Pancreas (tissue), 10 donors: ENCODE measurements around the gene PEPD. TPM values are rescaled to one million over a fixed set of nuclear protein-coding genes. Genes with fewer than 3 reads are reported as not detected.
A peak's percentile ranks its signal among the peaks of the same experiment; 100 is the strongest.

ENCODE experiments used
- ATAC-seq, 4 donors: fragments of 200-7000 bp; cut with Tn5 transposase; one replicate each; pipeline versions ENCODE4 v1.8.0 to v1.9.1; 2020; ENCODE audit warnings: mild to moderate bottlenecking in 4 of 4, moderate library complexity in 4 of 4
- DNase-seq, 6 donors: peaks; one replicate each; pipeline ENCODE4 v3.0.0-alpha.2; 2020
- FAIRE-seq: peaks from 2 replicates; lab custom pipeline; 2012; peaks lifted over from hg19 to GRCh38; lab: Jason Lieb, UNC
- H3K27ac ChIP-seq, 4 donors: fragments of 200-600 bp; sonication (generic); 1 replicate in 3 of 4; 2 replicates in 1 of 4; pipeline versions ENCODE4 v1.5.0 to v1.8.0; 2020
- H3K27me3 ChIP-seq, 4 donors: fragments of 200-600 bp; one replicate each; pipeline ENCODE4 v1.8.0; 2021
- H3K36me3 ChIP-seq, 3 donors: fragments of 200-600 bp; sonication (generic) in 1 of 3; one replicate each; pipeline versions ENCODE4 v1.5.0 to v1.8.0; 2020 to 2021
- H3K4me1 ChIP-seq, 3 donors: fragments of 200-600 bp; one replicate each; pipeline ENCODE4 v1.8.0; 2021
- H3K4me3 ChIP-seq, 4 donors: fragments of 200-600 bp; sonication (generic) in 2 of 4; one replicate each; pipeline versions ENCODE4 v1.5.0 to v1.8.0; 2020 to 2021
- H3K9me3 ChIP-seq, 4 donors: fragments of 200-600 bp; one replicate each; pipeline ENCODE4 v1.8.0; 2021
- CTCF ChIP-seq, 4 donors: fragments of 200-600 bp; sonication (generic) in 3 of 4; IDR thresholded peaks; one replicate each; pipeline versions ENCODE4 v1.5.0 to v1.8.0; 2021; ENCODE audit warnings: antibody characterized with exemption in 4 of 4
- WGBS, 2 donors: extraction: QIAGEN DNeasy Blood & Tissue Kit; methylation state at CpG; one replicate each; pipeline ENCODE4 v1.1.7; 2013; 5-methylcytosine and 5-hydroxymethylcytosine counted together
- intact Hi-C, 3 donors: fragments of 100-400 bp; cut with DNase I; formaldehyde crosslinking; loops; one replicate each; pipeline versions ENCODE4 v1.11.1 to v1.14.2; 2022
- polyA plus RNA-seq, 2 donors: library from polyadenylated mRNA; stranded (reverse); fragments of 200-250 nt; gene quantifications; one replicate each; pipeline ENCODE4 v1.2.3, GENCODE V29; 2013
- total RNA-seq, 6 donors: library from RNA; stranded (reverse); fragmentation: NEBNext Ultra II Directional in 4 of 6; extraction: Animal tissue kit (Norgen Biotek cat#: 25700) in 4 of 6; gene quantifications; one replicate each; pipeline versions ENCODE4 v1.2.1 to v1.2.4, GENCODE V29; 2021 to 2023
- donor health status: healthy with polysubstance abuse.
- donor health status: DM: no; HTN: no; CAD: no; lungs with moderate emphysema.
- donor health status: DM: no; HTN: no; CAD: no.
- donor health status: control.
- donor health status: control.
- donor health status: Bipolar disorder and iron deficiency.
- donor health status: DM: yes; HTN: yes; CAD: no.
- donor health status: DM: no; HTN: no; CAD: no.
- donor health status: DM: no; HTN: no; CAD: no.
- donor health status: DM: yes; HTN: yes; CAD: no.

The PEPD gene
- total and polyA plus RNA-seq, 8 donors: 13.7 to 36.1 (median 22.5) TPM

- H3K36me3 ChIP-seq: no peaks in the 10 kb centered on the region
- ATAC-seq (no peak), DNase-seq (no peak), FAIRE-seq (no peak)
- no peak overlapping the region for H3K4me3 ChIP-seq
- peaks cover 0 to 8% (median 0%) of the 10 kb centered on the region in 4 donors for H3K27me3 ChIP-seq
- 39 to 43% methylated on average over 2 of the region's 2 CpGs for WGBS, 2 donors
- H3K9me3 ChIP-seq: no peaks in the 10 kb centered on the region
- H3K27ac ChIP-seq: no peak overlapping the region
- no peaks in the 10 kb centered on the region for H3K4me1 ChIP-seq
- TF ChIP-seq CTCF (IDR thresholded peaks at IDR 0.05): no peak
- intact Hi-C loops: no loop called here
Observed at GRCh38 chr19:33528404-33528803, 6.8 kb upstream of the PEPD start.

- 53 to 58% methylated on average over 2 of the region's 2 CpGs for WGBS, 2 donors
- intact Hi-C loops: no loop called here
- no peak overlapping the region for H3K4me3 ChIP-seq
- H3K36me3 ChIP-seq: no peaks in the 10 kb centered on the region
- TF ChIP-seq CTCF (IDR thresholded peaks at IDR 0.05): no peak
- ATAC-seq: no peak
- no peaks in the 10 kb centered on the region for H3K4me1 ChIP-seq
- H3K27ac ChIP-seq: no peak overlapping the region
- H3K27me3 ChIP-seq: peaks cover 0 to 8% (median 0%) of the 10 kb centered on the region in 4 donors
- no peaks in the 10 kb centered on the region for H3K9me3 ChIP-seq
- no peak for DNase-seq
- FAIRE-seq: no peak
Observed at GRCh38 chr19:33527125-33527524, 5.5 kb upstream of the PEPD start.

GRCh38 chr19:33524024-33524664 lies 2.6 kb upstream of the PEPD start:
- no peak for TF ChIP-seq CTCF (IDR thresholded peaks at IDR 0.05)
- intact Hi-C loops: no loop called here
- 49 to 55% methylated on average over 17 of the region's 17 CpGs for WGBS, 2 donors
- Histone ChIP-seq H3K4me1 (peaks cover 0 to 8% (median 0%) of the 10 kb centered on the region in 3 donors), H3K27me3 (peaks cover 0 to 8% (median 0%) of the 10 kb centered on the region in 4 donors), H3K27ac (no peak overlapping the region), H3K4me3 (no peak overlapping the region), H3K36me3 (no peaks in the 10 kb centered on the region), H3K9me3 (no peaks in the 10 kb centered on the region)
- ATAC-seq (no peak), FAIRE-seq (no peak), DNase-seq (no peak)

- WGBS, 2 donors: 20 to 21% methylated on average over 2 of the region's 2 CpGs
- Histone ChIP-seq H3K27ac (no peak overlapping the region), H3K4me3 (no peak overlapping the region), H3K27me3 (peaks cover 0 to 5% (median 0%) of the 10 kb centered on the region in 4 donors), H3K36me3 (no peaks in the 10 kb centered on the region), H3K9me3 (no peaks in the 10 kb centered on the region), H3K4me1 (peaks cover 0 to 8% (median 0%) of the 10 kb centered on the region in 3 donors)
- no peak for TF ChIP-seq CTCF (IDR thresholded peaks at IDR 0.05)
- DNase-seq (no peak), ATAC-seq (no peak), FAIRE-seq (no peak)
- intact Hi-C loops: no loop called here
Observed at GRCh38 chr19:33523167-33523566, 1.6 kb upstream of the PEPD start.

GRCh38 chr19:33522371-33522662 lies 726 bp upstream of the PEPD start:
- FAIRE-seq: no peak

More at GRCh38 chr19:33522371-33522662, 726 bp upstream of the PEPD start:
- TF ChIP-seq CTCF (IDR thresholded peaks at IDR 0.05): no peak
- Histone ChIP-seq H3K4me1 (peaks cover 0 to 8% (median 0%) of the 10 kb centered on the region in 3 donors), H3K27ac (no peak overlapping the region), H3K9me3 (no peaks in the 10 kb centered on the region), H3K4me3 (peak overlapping the region in 3 of 4 donors; percentile 85 to 99 (median 87)), H3K36me3 (no peaks in the 10 kb centered on the region), H3K27me3 (no peaks in the 10 kb centered on the region)
- ATAC-seq: no peak
- WGBS, 2 donors: 78 to 87% methylated on average over 5 of the region's 5 CpGs
- no peak for DNase-seq
- intact Hi-C loops: no loop called here
